K562 (cell line): ENCODE results near the gene FBXO48. TPM values are rescaled to one million over a fixed set of nuclear protein-coding genes. Genes with fewer than 3 reads are reported as not detected.
A peak's percentile ranks its signal among the peaks of the same experiment; 100 is the strongest.

Source experiments
- ARHGAP35 ChIP-seq: fragments of 450-650 bp; IDR thresholded peaks from 2 replicates; pipeline ENCODE4 v1.6.1; 2018; ENCODE audit not compliant: partially characterized antibody
- BMI1 ChIP-seq: fragments of 150-350 bp; IDR thresholded peaks from 2 replicates; pipeline ENCODE4 v1.6.1; 2014; ENCODE audit warnings: low read length
- CC2D1A ChIP-seq: fragments of 450-650 bp; IDR thresholded peaks from 2 replicates; pipeline ENCODE4 v1.6.1; 2017; ENCODE audit warnings: mild to moderate bottlenecking
- GTF2F1 ChIP-seq: IDR thresholded peaks from 2 replicates; pipeline ENCODE4 v1.6.1; 2011; ENCODE audit warnings: low read depth, low read length, improper control_type of control experiment
- HDAC1 ChIP-seq, 2 experiments: fragments of 450-650 bp; IDR thresholded peaks; 2 replicates each; pipeline ENCODE4 v1.6.1; 2016 to 2017; ENCODE audit warnings: inconsistent platforms in 1 of 2, mild to moderate bottlenecking in 1 of 2, moderate library complexity in 1 of 2
- MTA3 ChIP-seq: fragments of 450-650 bp; formaldehyde crosslinking; IDR thresholded peaks from 2 replicates; pipeline ENCODE4 v1.6.1; 2017; ENCODE audit warnings: mild to moderate bottlenecking, borderline replicate concordance
- NEUROD1 ChIP-seq: fragments of 150-350 bp; IDR thresholded peaks from 2 replicates; pipeline ENCODE4 v1.6.1; 2014; ENCODE audit warnings: borderline replicate concordance, low read length, low read depth; ENCODE audit not compliant: partially characterized antibody
- NRF1 ChIP-seq, 2 experiments: fragments of 450-650 bp; IDR thresholded peaks in 1 of 2; conservative IDR thresholded peaks in 1 of 2; 2 replicates each; pipeline ENCODE4 v1.6.1; 2014; ENCODE audit warnings: mild to moderate bottlenecking in 2 of 2
- POLR2A ChIP-seq: fragments of 450-650 bp; conservative IDR thresholded peaks from 2 replicates; pipeline ENCODE4 v1.6.1; 2016
- TAL1 ChIP-seq: fragments of 450-650 bp; IDR thresholded peaks from 2 replicates; pipeline ENCODE4 v1.6.1; 2016; ENCODE audit warnings: mild to moderate bottlenecking
- ZNF134 ChIP-seq: fragments of 250-450 bp; sonication (Bioruptor Pico); conservative IDR thresholded peaks from 2 replicates; pipeline ENCODE4 v1.4.0; 2020
- ZNF3 ChIP-seq: fragments of 250-450 bp; sonication (Bioruptor Pico); IDR thresholded peaks from 2 replicates; pipeline ENCODE4 v1.5.0; 2021; ENCODE audit warnings: mild to moderate bottlenecking, moderate library complexity
- ZNF57 ChIP-seq: fragments of 450-650 bp; formaldehyde crosslinking; IDR thresholded peaks from 2 replicates; pipeline ENCODE4 v1.4.0; 2020; ENCODE audit warnings: mild to moderate bottlenecking, moderate library complexity
- ZNF644 ChIP-seq: fragments of 200-800 bp; sonication (Bioruptor generic); IDR thresholded peaks from 2 replicates; pipeline ENCODE4 v1.6.1; 2016; ENCODE audit warnings: low read depth, missing genetic modification characterization, missing compliant biosample characterization
- polyA plus RNA-seq, 8 experiments: library from polyadenylated mRNA; depleted of rRNA in 4 of 8; stranded (reverse) in 5 of 8; unstranded in 3 of 8; fragments of >200 nt; fragmentation: Nextera tagmentation in 2 of 8; fragmentation: Illumina TruSeq in 1 of 8; extraction: Ambion mirVana in 2 of 8; extraction: Trizol in 1 of 8; gene quantifications; 2 replicates each; pipeline versions ENCODE4 v1.2.1 to v1.2.3, GENCODE V29; 2011 to 2014; ENCODE audit warnings: inconsistent platforms in 1 of 8, missing spikeins in 1 of 8
- total RNA-seq, 7 experiments: library from RNA; depleted of rRNA in 6 of 7; stranded (reverse); fragments of >200 nt in 6 of 7; fragmentation: Illumina TruSeq in 2 of 7; extraction: Trizol in 2 of 7; gene quantifications; 2 replicates each; pipeline versions ENCODE4 v1.2.1 to v1.2.3, GENCODE V29; 2011 to 2021; ENCODE audit warnings: low replicate concordance in 1 of 7
- TF ChIP-seq, protein P1 (sequence below): fragments of 200-800 bp; sonication (Bioruptor generic); IDR thresholded peaks from 2 replicates; pipeline ENCODE4 v1.6.1; 2017; ENCODE audit warnings: missing genetic modification characterization, missing compliant biosample characterization
- TF ChIP-seq, protein P2 (sequence below): fragments of 450-650 bp; IDR thresholded peaks from 2 replicates; pipeline ENCODE4 v1.6.1; 2017; ENCODE audit warnings: antibody characterized with exemption, mild to moderate bottlenecking
- TF ChIP-seq, protein P3 (sequence below): fragments of 450-650 bp; formaldehyde crosslinking; IDR thresholded peaks from 2 replicates; pipeline ENCODE4 v1.4.0; 2020; ENCODE audit warnings: mild to moderate bottlenecking, moderate library complexity
- TF ChIP-seq, protein P4 (sequence below): fragments of 450-650 bp; IDR thresholded peaks from 2 replicates; pipeline ENCODE4 v1.6.1; 2018; ENCODE audit not compliant: partially characterized antibody

FBXO48 gene
- total and polyA plus RNA-seq, 9 of the 15 experiments (the other 6 are each of a cell fraction or from before 2014, with no cell fraction given), result 0.36 to 1.8 (median 0.73) TPM

DNA sequence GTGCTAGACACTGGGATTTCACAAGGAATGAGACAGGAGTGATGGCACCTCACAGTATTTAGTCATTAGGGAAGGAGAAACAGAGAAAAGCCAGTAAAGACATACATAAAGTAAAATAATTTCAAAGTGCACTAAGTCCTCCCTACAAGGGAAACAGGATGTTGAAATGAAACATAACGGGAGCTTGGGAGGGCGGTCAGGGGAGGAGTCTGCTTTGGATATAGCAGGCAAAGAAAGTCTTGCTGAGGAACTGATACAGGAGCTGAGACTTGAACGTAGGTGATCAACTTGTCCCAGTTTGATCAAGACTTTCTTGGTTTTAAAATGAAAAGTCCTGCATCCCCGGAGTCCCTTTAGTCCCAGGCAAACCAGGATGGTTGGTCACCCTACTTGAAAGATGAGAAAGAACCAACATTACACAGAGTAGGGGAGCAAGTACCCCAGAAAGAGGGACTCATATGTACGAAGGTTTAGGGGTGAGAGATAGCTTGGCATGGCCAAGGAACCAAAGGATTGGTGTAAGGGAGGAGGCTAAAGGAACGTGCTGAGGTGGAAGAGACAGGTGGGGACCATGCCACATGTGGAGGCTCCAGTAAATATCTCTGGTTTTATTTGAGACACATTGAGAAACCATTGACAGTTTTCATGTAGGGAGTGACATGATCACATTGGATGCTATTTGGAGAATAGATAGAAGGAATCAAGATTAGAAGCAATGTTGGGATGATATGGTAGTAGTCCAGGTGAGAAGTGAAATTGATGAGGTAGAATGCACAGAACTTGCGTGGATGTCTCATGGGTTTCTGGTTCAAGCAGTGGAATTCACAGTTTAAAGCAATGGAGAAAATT lies 28.4 kb downstream of the FBXO48 start (continued):
- TF ChIP-seq ZNF644 (tag), result no peak
- TF ChIP-seq ZNF57 (CRISPR knock-in tag), result peak; percentile 95
- TF ChIP-seq, protein P1, sequence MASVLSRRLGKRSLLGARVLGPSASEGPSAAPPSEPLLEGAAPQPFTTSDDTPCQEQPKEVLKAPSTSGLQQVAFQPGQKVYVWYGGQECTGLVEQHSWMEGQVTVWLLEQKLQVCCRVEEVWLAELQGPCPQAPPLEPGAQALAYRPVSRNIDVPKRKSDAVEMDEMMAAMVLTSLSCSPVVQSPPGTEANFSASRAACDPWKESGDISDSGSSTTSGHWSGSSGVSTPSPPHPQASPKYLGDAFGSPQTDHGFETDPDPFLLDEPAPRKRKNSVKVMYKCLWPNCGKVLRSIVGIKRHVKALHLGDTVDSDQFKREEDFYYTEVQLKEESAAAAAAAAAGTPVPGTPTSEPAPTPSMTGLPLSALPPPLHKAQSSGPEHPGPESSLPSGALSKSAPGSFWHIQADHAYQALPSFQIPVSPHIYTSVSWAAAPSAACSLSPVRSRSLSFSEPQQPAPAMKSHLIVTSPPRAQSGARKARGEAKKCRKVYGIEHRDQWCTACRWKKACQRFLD (CRISPR knock-in tag), result peak; percentile 53; the same call in 1 of the 2 replicates
- TF ChIP-seq, protein P2, sequence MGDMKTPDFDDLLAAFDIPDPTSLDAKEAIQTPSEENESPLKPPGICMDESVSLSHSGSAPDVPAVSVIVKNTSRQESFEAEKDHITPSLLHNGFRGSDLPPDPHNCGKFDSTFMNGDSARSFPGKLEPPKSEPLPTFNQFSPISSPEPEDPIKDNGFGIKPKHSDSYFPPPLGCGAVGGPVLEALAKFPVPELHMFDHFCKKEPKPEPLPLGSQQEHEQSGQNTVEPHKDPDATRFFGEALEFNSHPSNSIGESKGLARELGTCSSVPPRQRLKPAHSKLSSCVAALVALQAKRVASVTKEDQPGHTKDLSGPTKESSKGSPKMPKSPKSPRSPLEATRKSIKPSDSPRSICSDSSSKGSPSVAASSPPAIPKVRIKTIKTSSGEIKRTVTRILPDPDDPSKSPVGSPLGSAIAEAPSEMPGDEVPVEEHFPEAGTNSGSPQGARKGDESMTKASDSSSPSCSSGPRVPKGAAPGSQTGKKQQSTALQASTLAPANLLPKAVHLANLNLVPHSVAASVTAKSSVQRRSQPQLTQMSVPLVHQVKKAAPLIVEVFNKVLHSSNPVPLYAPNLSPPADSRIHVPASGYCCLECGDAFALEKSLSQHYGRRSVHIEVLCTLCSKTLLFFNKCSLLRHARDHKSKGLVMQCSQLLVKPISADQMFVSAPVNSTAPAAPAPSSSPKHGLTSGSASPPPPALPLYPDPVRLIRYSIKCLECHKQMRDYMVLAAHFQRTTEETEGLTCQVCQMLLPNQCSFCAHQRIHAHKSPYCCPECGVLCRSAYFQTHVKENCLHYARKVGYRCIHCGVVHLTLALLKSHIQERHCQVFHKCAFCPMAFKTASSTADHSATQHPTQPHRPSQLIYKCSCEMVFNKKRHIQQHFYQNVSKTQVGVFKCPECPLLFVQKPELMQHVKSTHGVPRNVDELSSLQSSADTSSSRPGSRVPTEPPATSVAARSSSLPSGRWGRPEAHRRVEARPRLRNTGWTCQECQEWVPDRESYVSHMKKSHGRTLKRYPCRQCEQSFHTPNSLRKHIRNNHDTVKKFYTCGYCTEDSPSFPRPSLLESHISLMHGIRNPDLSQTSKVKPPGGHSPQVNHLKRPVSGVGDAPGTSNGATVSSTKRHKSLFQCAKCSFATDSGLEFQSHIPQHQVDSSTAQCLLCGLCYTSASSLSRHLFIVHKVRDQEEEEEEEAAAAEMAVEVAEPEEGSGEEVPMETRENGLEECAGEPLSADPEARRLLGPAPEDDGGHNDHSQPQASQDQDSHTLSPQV, result no peak
- no peak for TF ChIP-seq TAL1
- TF ChIP-seq, protein P3, sequence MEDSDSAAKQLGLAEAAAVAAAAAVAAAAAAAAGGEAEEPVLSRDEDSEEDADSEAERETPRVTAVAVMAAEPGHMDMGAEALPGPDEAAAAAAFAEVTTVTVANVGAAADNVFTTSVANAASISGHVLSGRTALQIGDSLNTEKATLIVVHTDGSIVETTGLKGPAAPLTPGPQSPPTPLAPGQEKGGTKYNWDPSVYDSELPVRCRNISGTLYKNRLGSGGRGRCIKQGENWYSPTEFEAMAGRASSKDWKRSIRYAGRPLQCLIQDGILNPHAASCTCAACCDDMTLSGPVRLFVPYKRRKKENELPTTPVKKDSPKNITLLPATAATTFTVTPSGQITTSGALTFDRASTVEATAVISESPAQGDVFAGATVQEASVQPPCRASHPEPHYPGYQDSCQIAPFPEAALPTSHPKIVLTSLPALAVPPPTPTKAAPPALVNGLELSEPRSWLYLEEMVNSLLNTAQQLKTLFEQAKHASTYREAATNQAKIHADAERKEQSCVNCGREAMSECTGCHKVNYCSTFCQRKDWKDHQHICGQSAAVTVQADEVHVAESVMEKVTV (CRISPR knock-in tag), result peak; percentile 78
- no peak for TF ChIP-seq HDAC1 (IDR thresholded peaks at IDR 0.05)
- no peak for TF ChIP-seq NRF1 (conservative IDR thresholded peaks at IDR 0.05 in 1 of 2, IDR thresholded peaks at IDR 0.05 in 1 of 2)
- TF ChIP-seq CC2D1A, result no peak
- no peak for TF ChIP-seq MTA3
- no peak for TF ChIP-seq GTF2F1
- no peak for TF ChIP-seq BMI1
- no peak for TF ChIP-seq ARHGAP35
- peak; percentile 93 for TF ChIP-seq ZNF3
- TF ChIP-seq POLR2A, result peak; percentile 80
- TF ChIP-seq, protein P4, sequence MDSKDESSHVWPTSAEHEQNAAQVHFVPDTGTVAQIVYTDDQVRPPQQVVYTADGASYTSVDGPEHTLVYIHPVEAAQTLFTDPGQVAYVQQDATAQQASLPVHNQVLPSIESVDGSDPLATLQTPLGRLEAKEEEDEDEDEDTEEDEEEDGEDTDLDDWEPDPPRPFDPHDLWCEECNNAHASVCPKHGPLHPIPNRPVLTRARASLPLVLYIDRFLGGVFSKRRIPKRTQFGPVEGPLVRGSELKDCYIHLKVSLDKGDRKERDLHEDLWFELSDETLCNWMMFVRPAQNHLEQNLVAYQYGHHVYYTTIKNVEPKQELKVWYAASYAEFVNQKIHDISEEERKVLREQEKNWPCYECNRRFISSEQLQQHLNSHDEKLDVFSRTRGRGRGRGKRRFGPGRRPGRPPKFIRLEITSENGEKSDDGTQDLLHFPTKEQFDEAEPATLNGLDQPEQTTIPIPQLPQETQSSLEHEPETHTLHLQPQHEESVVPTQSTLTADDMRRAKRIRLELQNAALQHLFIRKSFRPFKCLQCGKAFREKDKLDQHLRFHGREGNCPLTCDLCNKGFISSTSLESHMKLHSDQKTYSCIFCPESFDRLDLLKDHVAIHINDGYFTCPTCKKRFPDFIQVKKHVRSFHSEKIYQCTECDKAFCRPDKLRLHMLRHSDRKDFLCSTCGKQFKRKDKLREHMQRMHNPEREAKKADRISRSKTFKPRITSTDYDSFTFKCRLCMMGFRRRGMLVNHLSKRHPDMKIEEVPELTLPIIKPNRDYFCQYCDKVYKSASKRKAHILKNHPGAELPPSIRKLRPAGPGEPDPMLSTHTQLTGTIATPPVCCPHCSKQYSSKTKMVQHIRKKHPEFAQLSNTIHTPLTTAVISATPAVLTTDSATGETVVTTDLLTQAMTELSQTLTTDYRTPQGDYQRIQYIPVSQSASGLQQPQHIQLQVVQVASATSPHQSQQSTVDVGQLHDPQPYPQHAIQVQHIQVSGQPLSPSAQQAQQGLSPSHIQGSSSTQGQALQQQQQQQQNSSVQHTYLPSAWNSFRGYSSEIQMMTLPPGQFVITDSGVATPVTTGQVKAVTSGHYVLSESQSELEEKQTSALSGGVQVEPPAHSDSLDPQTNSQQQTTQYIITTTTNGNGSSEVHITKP, result no peak
- TF ChIP-seq NEUROD1, result no peak
- TF ChIP-seq ZNF134 (CRISPR knock-in tag), result no peak; the same call in 1 of the 2 replicates
